Measurements from ENCODE around the gene SPRTN. TPM values are rescaled to one million over a fixed set of nuclear protein-coding genes. Genes with fewer than 3 reads are reported as not detected.

Gene SPRTN
- total RNA-seq, 2 donors from 2014 or later: 6.7 to 15.2 TPM

GRCh38 chr1:231397886-231398671 is 60.0 kb downstream of the SPRTN start:
- Mint-ChIP-seq H3K4me1 (peaks cover 25% of the 10 kb centered on the region), H3K36me3 (ENCODE audit: low read depth) (peaks cover 19% of the 10 kb centered on the region), H3K9me3 (no peaks in the 10 kb centered on the region), H3K4me3 (no peak overlapping the region), H3K27me3 (no peaks in the 10 kb centered on the region), H3K27ac (no peak overlapping the region)
- no peak for ATAC-seq (replicated peaks)

GRCh38 chr1:231401478-231401877 is 63.4 kb downstream of the SPRTN start:
- Mint-ChIP-seq H3K27me3 (no peaks in the 10 kb centered on the region), H3K4me3 (no peak overlapping the region), H3K9me3 (no peaks in the 10 kb centered on the region), H3K27ac (no peak overlapping the region), H3K36me3 (ENCODE audit: low read depth) (peaks cover 25% of the 10 kb centered on the region), H3K4me1 (peaks cover 13% of the 10 kb centered on the region)
- no peak for ATAC-seq (replicated peaks)

- Mint-ChIP-seq H3K4me3 (no peak overlapping the region), H3K27me3 (no peaks in the 10 kb centered on the region), H3K9me3 (no peaks in the 10 kb centered on the region), H3K36me3 (ENCODE audit: low read depth) (peaks cover 16% of the 10 kb centered on the region), H3K27ac (no peak overlapping the region), H3K4me1 (no peaks in the 10 kb centered on the region)
- no peak for ATAC-seq (replicated peaks)
These were observed 66.2 kb downstream of the SPRTN start for GRCh38 chr1:231404318-231404717.

Other genes starting within 250 kb of the SPRTN start
- not detected for gene TRIM67, start 176.2 kb upstream of the SPRTN start, total RNA-seq
- gene GNPAT, start 97.1 kb upstream of the SPRTN start, total RNA-seq: 10 to 100 TPM; 41.9 to 52.9 TPM
- gene EXOC8, start 441 bp upstream of the SPRTN start, total RNA-seq: 10 to 100 TPM; 15.5 to 18.2 TPM
- gene EGLN1, start 84.0 kb downstream of the SPRTN start, total RNA-seq: 10 to 100 TPM; 26.5 to 27.3 TPM
- 10 to 100 TPM; 34.5 to 35.3 TPM for gene TSNAX, start 190.4 kb downstream of the SPRTN start, total RNA-seq

All from activated T-helper 17 cell treated with anti-CD3 and anti-CD28 coated beads, Interleukin-2, amount 50 U/mL, for 72 hours (primary cell).